ENCODE measurements around the gene GALE.
"Not testable (repeated sequence)": the region's sequence is repeated elsewhere in the genome, so short reads cannot be mapped to it uniquely, and the experiment has no call there.

Gene GALE

GRCh38 chr1:23810818-23811540 lies 10.4 kb upstream of the GALE start:
- in situ Hi-C loops (cut with HindIII; ENCODE audit: low sequenced_read_pairs): no loop called here

- in situ Hi-C loops (cut with HindIII; ENCODE audit: low sequenced_read_pairs): loop anchor here (5.0 kb wide), 1 partner anchor 53 kb away; no protein-coding TSS in a partner anchor
These were observed 9.2 kb upstream of the GALE start for GRCh38 chr1:23809751-23810171.

DNA sequence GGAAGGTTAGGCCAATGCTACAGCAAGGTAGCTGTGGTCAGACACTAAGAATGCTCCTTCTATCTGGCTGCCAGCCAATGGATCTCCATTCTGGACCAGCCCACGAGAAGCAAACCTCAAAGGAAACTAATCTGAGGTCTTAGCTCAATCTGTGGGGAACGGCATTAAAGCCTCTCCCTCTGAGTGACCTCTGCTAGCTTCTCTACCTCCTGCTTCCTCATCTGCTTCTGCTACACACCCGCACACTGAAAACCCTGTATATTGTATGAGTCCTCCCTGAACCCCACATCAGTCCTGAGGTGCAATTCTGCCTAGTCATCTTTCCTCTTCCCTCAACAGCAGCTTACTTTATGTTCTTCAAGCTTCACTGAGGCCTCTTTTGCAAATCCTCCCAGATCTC lies 6.9 kb upstream of the GALE start:
- in situ Hi-C loops (cut with HindIII; ENCODE audit: low sequenced_read_pairs): loop anchor here (5.0 kb wide), 1 partner anchor 55 kb away; no protein-coding TSS in a partner anchor

DNA sequence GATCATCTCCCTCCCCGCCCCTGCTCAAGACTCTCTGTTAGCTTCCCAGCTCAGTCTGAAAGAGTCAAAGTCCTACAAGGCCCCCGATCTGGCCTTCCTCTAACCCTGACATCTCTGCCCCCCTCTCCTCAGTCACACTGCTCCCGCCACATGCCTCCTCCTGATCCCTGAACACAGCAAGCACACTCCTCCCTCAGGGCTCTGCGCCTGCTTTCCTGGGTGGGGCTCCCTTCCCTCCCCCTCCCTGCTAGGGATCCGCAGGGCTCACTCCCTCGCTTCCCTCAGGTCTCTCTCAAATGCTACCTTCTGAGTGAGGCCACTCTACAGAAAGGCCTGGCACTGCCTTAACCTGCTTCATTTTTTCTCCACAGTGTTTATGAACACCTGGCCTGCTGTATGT lies 5.7 kb upstream of the GALE start:
- in situ Hi-C loops (cut with HindIII; ENCODE audit: low sequenced_read_pairs): loop anchor here (5.0 kb wide), 1 partner anchor 56 kb away; no protein-coding TSS in a partner anchor

DNA sequence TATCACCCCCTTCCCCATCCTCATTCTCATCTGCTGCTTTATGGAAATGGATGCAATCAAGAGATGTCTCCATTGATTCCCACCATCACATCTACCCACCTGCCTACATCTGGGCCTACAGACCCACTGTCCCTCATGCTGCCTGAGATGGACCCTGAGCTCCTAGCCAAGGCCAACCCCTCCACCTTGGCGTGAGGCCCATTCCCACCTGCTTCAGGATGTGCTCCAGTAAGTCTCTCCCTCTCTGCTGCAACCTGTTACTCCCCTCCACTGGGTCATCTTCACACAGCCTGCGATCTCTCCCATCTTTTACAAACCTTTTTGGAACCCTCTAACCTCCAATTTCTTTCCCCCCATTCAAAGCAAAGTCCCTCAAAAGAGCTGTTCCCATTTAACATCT lies 4.5 kb upstream of the GALE start:
- in situ Hi-C loops (cut with HindIII; ENCODE audit: low sequenced_read_pairs): loop anchor here (5.0 kb wide), 1 partner anchor 57 kb away; no protein-coding TSS in a partner anchor

DNA sequence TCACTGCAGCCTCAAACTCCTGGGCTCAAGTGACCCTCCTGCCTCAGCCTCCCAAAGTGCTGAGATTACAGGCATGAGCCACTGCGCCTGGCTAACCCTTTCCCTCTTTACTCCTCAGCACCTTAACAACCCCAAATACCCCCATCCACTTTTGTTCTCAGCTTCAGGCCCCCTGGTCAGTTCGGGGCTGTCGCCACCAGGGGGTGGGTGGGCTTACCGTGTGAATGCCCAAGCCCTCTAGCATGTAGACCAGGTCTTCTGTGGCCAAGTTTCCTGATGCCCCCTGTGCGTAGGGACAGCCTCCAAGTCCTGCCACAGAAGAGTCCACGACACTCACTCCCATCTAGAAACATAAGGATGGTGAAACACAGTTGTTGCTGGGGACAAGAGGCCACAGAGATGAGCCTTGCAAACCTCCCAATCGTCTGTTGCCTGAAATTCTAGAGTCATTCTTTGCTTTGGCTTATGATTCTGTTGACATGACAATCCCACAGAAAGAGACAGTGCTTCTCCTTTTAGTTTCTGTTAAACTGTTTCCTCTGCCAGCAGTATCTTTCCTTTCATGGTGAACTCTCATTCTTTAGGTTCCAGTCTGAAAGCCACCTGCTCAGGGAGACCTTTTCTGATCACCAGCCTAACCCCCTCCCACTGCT lies 3.8 kb upstream of the GALE start:
- in situ Hi-C loops (cut with HindIII; ENCODE audit: low sequenced_read_pairs): no loop called here

DNA sequence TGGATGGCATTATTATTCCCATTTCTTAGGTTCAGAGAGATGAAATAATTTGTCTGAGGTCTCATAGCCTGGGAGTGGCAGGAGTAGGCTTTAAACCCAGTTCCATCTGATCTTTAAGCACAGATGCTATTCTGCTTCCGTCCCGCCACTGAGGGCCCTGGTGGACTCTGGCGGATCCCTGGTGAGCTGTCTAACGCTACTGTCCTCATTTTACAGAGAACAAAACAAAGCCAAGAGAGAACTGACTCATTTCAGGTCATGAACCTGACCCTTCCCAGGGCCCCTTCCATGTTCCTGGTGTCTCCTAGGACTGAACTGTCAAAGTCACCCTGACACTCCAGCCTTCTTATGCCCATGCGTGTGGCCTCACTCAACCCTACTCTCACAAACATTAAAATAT lies 3.1 kb upstream of the GALE start:
- in situ Hi-C loops (cut with HindIII; ENCODE audit: low sequenced_read_pairs): no loop called here

- in situ Hi-C loops (cut with HindIII; ENCODE audit: low sequenced_read_pairs): not testable (repeated sequence)
These were observed 2.3 kb upstream of the GALE start for GRCh38 chr1:23802809-23803342.

DNA sequence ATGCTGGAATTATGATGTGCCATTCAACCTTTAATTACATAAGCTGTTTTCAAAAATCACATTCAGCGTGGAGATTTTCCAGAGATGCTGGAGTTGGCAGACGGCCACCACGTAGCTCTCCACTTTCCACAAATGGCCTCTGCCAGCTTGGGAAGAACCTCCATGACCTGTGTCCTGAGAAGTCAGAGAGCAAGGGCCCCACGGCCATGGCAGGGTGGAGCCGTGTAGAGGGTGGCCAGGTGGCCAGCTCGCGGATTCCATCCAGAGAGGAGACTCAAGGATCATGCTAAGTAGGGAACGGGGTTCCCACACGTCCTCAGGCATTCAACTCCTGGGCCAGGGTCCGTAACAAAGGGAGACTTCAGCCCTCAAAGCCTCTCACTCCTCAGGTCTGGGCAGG lies 1.3 kb upstream of the GALE start:
- in situ Hi-C loops (cut with HindIII; ENCODE audit: low sequenced_read_pairs): no loop called here

DNA sequence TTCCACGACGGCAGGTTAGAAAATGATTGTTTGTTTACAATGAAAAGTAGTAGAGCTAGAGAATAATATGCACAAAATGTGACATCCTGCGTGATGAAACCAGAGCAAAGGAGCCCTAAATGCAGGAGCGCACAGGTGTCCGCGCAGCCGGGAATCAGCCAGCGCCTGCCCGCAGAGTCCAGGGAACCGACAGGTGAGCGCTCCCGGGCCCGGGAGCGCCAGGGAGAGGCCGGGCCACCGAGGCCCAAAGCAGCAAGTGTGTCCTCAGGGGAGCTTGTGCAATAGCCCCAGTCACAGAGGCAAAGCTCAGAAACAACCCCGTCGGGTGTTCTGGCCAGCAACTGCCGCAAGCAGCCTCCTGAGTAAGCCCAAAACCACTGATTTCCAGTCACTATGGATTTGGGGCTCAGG lies 789 bp upstream of the GALE start:
- in situ Hi-C loops (cut with HindIII; ENCODE audit: low sequenced_read_pairs): no loop called here

GRCh38 chr1:23799570-23800399 lies 769 bp downstream of the GALE start:
- in situ Hi-C loops (cut with HindIII; ENCODE audit: low sequenced_read_pairs): no loop called here

- in situ Hi-C loops (cut with HindIII; ENCODE audit: low sequenced_read_pairs): no loop called here
These were observed 1.3 kb downstream of the GALE start for GRCh38 chr1:23799255-23799569.

- in situ Hi-C loops (cut with HindIII; ENCODE audit: low sequenced_read_pairs): no loop called here
These were observed 1.9 kb downstream of the GALE start for GRCh38 chr1:23798662-23799142.

GRCh38 chr1:23797478-23798448 lies 2.8 kb downstream of the GALE start:
- in situ Hi-C loops (cut with HindIII; ENCODE audit: low sequenced_read_pairs): no loop called here

DNA sequence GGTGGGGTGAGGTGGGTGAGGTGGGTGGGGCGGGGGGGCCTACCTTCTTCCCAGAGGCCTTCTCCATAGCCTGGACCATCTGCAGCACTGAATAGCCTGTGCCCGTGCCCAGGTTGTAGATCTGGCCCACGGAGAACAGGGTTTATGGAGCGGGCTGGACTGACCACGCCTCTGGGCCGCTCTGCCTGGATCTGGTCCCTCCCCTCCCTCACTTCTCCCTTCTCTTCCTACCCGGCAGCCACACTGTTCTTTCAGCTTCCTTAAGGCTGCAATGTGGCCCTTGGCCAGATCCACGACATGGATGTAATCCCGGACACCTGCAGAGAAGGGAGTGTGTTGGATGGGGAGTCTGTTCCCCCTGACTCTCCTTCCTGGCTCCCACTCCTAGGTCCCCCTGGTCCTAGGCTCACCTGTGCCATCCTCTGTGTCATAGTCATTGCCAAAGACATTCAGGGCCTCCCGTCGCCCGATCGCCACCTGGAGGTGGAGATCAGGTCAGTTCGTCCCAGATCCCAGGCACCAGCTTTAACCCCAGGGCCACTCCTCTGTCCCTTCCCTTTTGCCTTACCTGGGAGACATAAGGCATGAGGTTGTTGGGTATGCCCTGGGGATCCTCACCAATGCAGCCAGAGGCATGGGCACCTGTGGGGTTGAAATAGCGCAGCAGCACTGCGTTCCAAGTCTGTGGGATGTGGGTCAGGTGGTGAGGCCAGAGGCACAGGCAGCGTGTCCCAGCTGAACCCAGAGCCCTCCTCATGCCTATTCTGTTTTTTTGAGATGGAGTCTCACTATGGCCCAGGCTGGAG lies 3.9 kb downstream of the GALE start:
- in situ Hi-C loops (cut with HindIII; ENCODE audit: low sequenced_read_pairs): no loop called here

DNA sequence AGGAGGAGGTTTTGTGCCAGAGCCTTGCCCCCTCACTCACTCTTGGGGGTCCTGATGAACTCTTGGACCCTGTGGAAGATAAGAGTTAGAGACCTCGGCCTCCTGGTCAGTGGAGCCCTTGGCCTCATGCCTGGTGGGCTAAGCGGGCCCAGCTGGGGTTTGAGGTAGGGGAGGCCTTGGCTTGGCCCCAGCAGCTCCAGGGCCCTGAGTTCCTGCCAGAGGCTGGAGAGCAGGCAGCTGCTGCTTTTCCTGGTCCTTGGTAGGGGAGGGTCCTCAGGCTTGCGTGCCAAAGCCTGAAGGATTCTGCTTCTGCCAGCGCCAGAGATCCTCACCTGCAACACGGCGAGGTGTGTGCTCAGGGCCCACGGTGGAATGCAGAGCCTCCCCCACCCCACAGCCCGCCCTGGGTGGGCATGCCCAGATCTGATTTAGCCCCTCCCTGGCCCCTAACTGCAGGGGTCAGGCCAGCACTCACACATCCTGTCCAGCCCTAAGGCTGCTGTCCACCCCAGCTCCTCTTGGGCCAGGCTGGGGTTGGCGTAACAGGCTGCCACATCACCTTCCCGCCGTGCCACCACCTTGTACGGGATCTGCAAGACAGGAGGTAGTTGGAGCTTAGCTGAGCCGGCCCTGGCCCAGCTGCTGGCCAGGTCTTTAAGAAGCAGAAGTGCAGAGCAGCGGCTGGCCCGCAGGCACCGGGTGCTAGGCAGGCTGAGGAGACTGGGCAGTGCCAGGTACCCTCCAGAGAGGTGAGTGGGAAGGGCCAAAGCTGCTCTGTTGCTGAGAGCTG lies 4.7 kb downstream of the GALE start:
- in situ Hi-C loops (cut with HindIII; ENCODE audit: low sequenced_read_pairs): no loop called here

GRCh38 chr1:23794732-23795182 lies 5.8 kb downstream of the GALE start:
- in situ Hi-C loops (cut with HindIII; ENCODE audit: low sequenced_read_pairs): not testable (repeated sequence)
